ENCODE results near the gene WFDC2. TPM values are rescaled to one million over a fixed set of nuclear protein-coding genes. Genes with fewer than 3 reads are reported as not detected.

WFDC2 gene
- not detected for total RNA-seq

- H3K9me3 ChIP-seq (ENCODE audit: control insufficient read depth in 3 of 3, low read length in 3 of 3): no peaks in the 10 kb centered on the region
- peaks cover 40 to 45% (median 45%) of the 10 kb centered on the region in 3 donors for H3K27me3 ChIP-seq (ENCODE audit: control insufficient read depth in 3 of 3, insufficient read depth in 3 of 3, low read length in 3 of 3)
- no peak within 1 kb of the TSS for H3K27ac ChIP-seq (ENCODE audit: low read depth, low read length)
- peak within 1 kb of the TSS in 2 of 3 donors; percentile 29 to 40 for H3K9ac ChIP-seq (ENCODE audit: low read depth in 1 of 3, low read length in 3 of 3)
- H3K4me1 ChIP-seq (ENCODE audit: control insufficient read depth in 3 of 3, insufficient read depth in 3 of 3, low read length in 3 of 3): peaks cover 12 to 16% (median 14%) of the 10 kb centered on the region in 3 donors
- no peaks in the 10 kb centered on the region for H3K36me3 ChIP-seq (ENCODE audit: control insufficient read depth in 3 of 3, insufficient read depth in 3 of 3, low read length in 3 of 3)
- H3K4me3 ChIP-seq (ENCODE audit: low read length in 3 of 3): peak within 1 kb of the TSS; percentile 43 to 60 (median 56)
Observed at GRCh38 chr20:45469336-45470261, at the start of gene WFDC2. Gene WFDC2 (plus strand): TSS chr20:45469753. CDS start chr20:45469782, 29 bp downstream.

- H3K9ac ChIP-seq (ENCODE audit: low read depth in 1 of 3, low read length in 3 of 3): peak overlapping the region in 1 of 3 donors; percentile 54
- H3K27ac ChIP-seq (ENCODE audit: low read depth, low read length): peak overlapping the region; percentile 86
- peaks cover 29 to 48% (median 31%) of the 10 kb centered on the region in 3 donors for H3K4me1 ChIP-seq (ENCODE audit: control insufficient read depth in 3 of 3, insufficient read depth in 3 of 3, low read length in 3 of 3)
Observed at GRCh38 chr20:45420125-45420524, 49.4 kb upstream of the WFDC2 start.

GRCh38 chr20:45423700-45424099, 45.9 kb upstream of the WFDC2 start:
- no peak overlapping the region for H3K4me3 ChIP-seq (ENCODE audit: low read length in 3 of 3)
- H3K36me3 ChIP-seq (ENCODE audit: control insufficient read depth in 3 of 3, insufficient read depth in 3 of 3, low read length in 3 of 3): peaks cover 43 to 57% (median 49%) of the 10 kb centered on the region in 3 donors
- H3K9ac ChIP-seq (ENCODE audit: low read depth in 1 of 3, low read length in 3 of 3): no peak overlapping the region
- peaks cover 15 to 16% (median 16%) of the 10 kb centered on the region in 3 donors for H3K4me1 ChIP-seq (ENCODE audit: control insufficient read depth in 3 of 3, insufficient read depth in 3 of 3, low read length in 3 of 3)
- no peaks in the 10 kb centered on the region for H3K9me3 ChIP-seq (ENCODE audit: control insufficient read depth in 3 of 3, low read length in 3 of 3)
- H3K27me3 ChIP-seq (ENCODE audit: control insufficient read depth in 3 of 3, insufficient read depth in 3 of 3, low read length in 3 of 3): no peaks in the 10 kb centered on the region
- no peak overlapping the region for H3K27ac ChIP-seq (ENCODE audit: low read depth, low read length)

More at GRCh38 chr20:45420125-45420524, 49.4 kb upstream of the WFDC2 start:
- Histone ChIP-seq H3K27me3 (ENCODE audit: control insufficient read depth in 3 of 3, insufficient read depth in 3 of 3, low read length in 3 of 3) (no peaks in the 10 kb centered on the region), H3K4me3 (ENCODE audit: low read length in 3 of 3) (no peak overlapping the region), H3K9me3 (ENCODE audit: control insufficient read depth in 3 of 3, low read length in 3 of 3) (no peaks in the 10 kb centered on the region), H3K36me3 (ENCODE audit: control insufficient read depth in 3 of 3, insufficient read depth in 3 of 3, low read length in 3 of 3) (peaks cover 45 to 47% (median 46%) of the 10 kb centered on the region in 3 donors)

- H3K4me3 ChIP-seq (ENCODE audit: low read length in 3 of 3): no peak overlapping the region
- H3K36me3 ChIP-seq (ENCODE audit: control insufficient read depth in 3 of 3, insufficient read depth in 3 of 3, low read length in 3 of 3): peaks cover 30 to 45% (median 32%) of the 10 kb centered on the region in 3 donors
- H3K4me1 ChIP-seq (ENCODE audit: control insufficient read depth in 3 of 3, insufficient read depth in 3 of 3, low read length in 3 of 3): peaks cover 0 to 2% (median 0%) of the 10 kb centered on the region in 3 donors
- H3K9me3 ChIP-seq (ENCODE audit: control insufficient read depth in 3 of 3, low read length in 3 of 3): no peaks in the 10 kb centered on the region
- H3K9ac ChIP-seq (ENCODE audit: low read depth in 1 of 3, low read length in 3 of 3): no peak overlapping the region
- no peak overlapping the region for H3K27ac ChIP-seq (ENCODE audit: low read depth, low read length)
- H3K27me3 ChIP-seq (ENCODE audit: control insufficient read depth in 3 of 3, insufficient read depth in 3 of 3, low read length in 3 of 3): no peaks in the 10 kb centered on the region
Observed at GRCh38 chr20:45425561-45425960, 44.0 kb upstream of the WFDC2 start.

- Histone ChIP-seq H3K4me3 (ENCODE audit: low read length in 3 of 3) (no peak overlapping the region), H3K9me3 (ENCODE audit: control insufficient read depth in 3 of 3, low read length in 3 of 3) (no peaks in the 10 kb centered on the region), H3K9ac (ENCODE audit: low read depth in 1 of 3, low read length in 3 of 3) (peak overlapping the region in 1 of 3 donors; percentile 8), H3K27ac (ENCODE audit: low read depth, low read length) (no peak overlapping the region), H3K36me3 (ENCODE audit: control insufficient read depth in 3 of 3, insufficient read depth in 3 of 3, low read length in 3 of 3) (peaks cover 21 to 36% (median 23%) of the 10 kb centered on the region in 3 donors), H3K4me1 (ENCODE audit: control insufficient read depth in 3 of 3, insufficient read depth in 3 of 3, low read length in 3 of 3) (peaks cover 0 to 2% (median 0%) of the 10 kb centered on the region in 3 donors), H3K27me3 (ENCODE audit: control insufficient read depth in 3 of 3, insufficient read depth in 3 of 3, low read length in 3 of 3) (no peaks in the 10 kb centered on the region)
Observed at GRCh38 chr20:45426320-45427016, 43.1 kb upstream of the WFDC2 start.

- no peak overlapping the region for H3K4me3 ChIP-seq (ENCODE audit: low read length in 3 of 3)
- H3K27ac ChIP-seq (ENCODE audit: low read depth, low read length): no peak overlapping the region
- peaks cover 0 to 2% (median 0%) of the 10 kb centered on the region in 3 donors for H3K4me1 ChIP-seq (ENCODE audit: control insufficient read depth in 3 of 3, insufficient read depth in 3 of 3, low read length in 3 of 3)
- no peaks in the 10 kb centered on the region for H3K27me3 ChIP-seq (ENCODE audit: control insufficient read depth in 3 of 3, insufficient read depth in 3 of 3, low read length in 3 of 3)
- H3K9ac ChIP-seq (ENCODE audit: low read depth in 1 of 3, low read length in 3 of 3): no peak overlapping the region
- no peaks in the 10 kb centered on the region for H3K9me3 ChIP-seq (ENCODE audit: control insufficient read depth in 3 of 3, low read length in 3 of 3)
- peaks cover 13 to 31% (median 14%) of the 10 kb centered on the region in 3 donors for H3K36me3 ChIP-seq (ENCODE audit: control insufficient read depth in 3 of 3, insufficient read depth in 3 of 3, low read length in 3 of 3)
Observed at GRCh38 chr20:45427236-45428149, 42.1 kb upstream of the WFDC2 start.

GRCh38 chr20:45429618-45430017, 39.9 kb upstream of the WFDC2 start:
- Histone ChIP-seq H3K9ac (ENCODE audit: low read depth in 1 of 3, low read length in 3 of 3) (no peak overlapping the region), H3K4me1 (ENCODE audit: control insufficient read depth in 3 of 3, insufficient read depth in 3 of 3, low read length in 3 of 3) (peaks cover 2 to 8% (median 3%) of the 10 kb centered on the region in 3 donors), H3K4me3 (ENCODE audit: low read length in 3 of 3) (no peak overlapping the region), H3K27ac (ENCODE audit: low read depth, low read length) (no peak overlapping the region), H3K9me3 (ENCODE audit: control insufficient read depth in 3 of 3, low read length in 3 of 3) (no peaks in the 10 kb centered on the region), H3K36me3 (ENCODE audit: control insufficient read depth in 3 of 3, insufficient read depth in 3 of 3, low read length in 3 of 3) (peaks cover 4 to 16% (median 5%) of the 10 kb centered on the region in 3 donors), H3K27me3 (ENCODE audit: control insufficient read depth in 3 of 3, insufficient read depth in 3 of 3, low read length in 3 of 3) (no peaks in the 10 kb centered on the region)

GRCh38 chr20:45432294-45432693, 37.3 kb upstream of the WFDC2 start:
- Histone ChIP-seq H3K27me3 (ENCODE audit: control insufficient read depth in 3 of 3, insufficient read depth in 3 of 3, low read length in 3 of 3) (no peaks in the 10 kb centered on the region), H3K9ac (ENCODE audit: low read depth in 1 of 3, low read length in 3 of 3) (no peak overlapping the region), H3K4me3 (ENCODE audit: low read length in 3 of 3) (no peak overlapping the region), H3K36me3 (ENCODE audit: control insufficient read depth in 3 of 3, insufficient read depth in 3 of 3, low read length in 3 of 3) (peaks cover 0 to 2% (median 0%) of the 10 kb centered on the region in 3 donors), H3K27ac (ENCODE audit: low read depth, low read length) (no peak overlapping the region), H3K9me3 (ENCODE audit: control insufficient read depth in 3 of 3, low read length in 3 of 3) (no peaks in the 10 kb centered on the region), H3K4me1 (ENCODE audit: control insufficient read depth in 3 of 3, insufficient read depth in 3 of 3, low read length in 3 of 3) (peaks cover 7 to 13% (median 9%) of the 10 kb centered on the region in 3 donors)

- Histone ChIP-seq H3K27ac (ENCODE audit: low read depth, low read length) (peak overlapping the region; percentile 44), H3K27me3 (ENCODE audit: control insufficient read depth in 3 of 3, insufficient read depth in 3 of 3, low read length in 3 of 3) (no peaks in the 10 kb centered on the region), H3K9me3 (ENCODE audit: control insufficient read depth in 3 of 3, low read length in 3 of 3) (no peaks in the 10 kb centered on the region), H3K9ac (ENCODE audit: low read depth in 1 of 3, low read length in 3 of 3) (no peak overlapping the region), H3K4me1 (ENCODE audit: control insufficient read depth in 3 of 3, insufficient read depth in 3 of 3, low read length in 3 of 3) (peaks cover 7 to 13% (median 9%) of the 10 kb centered on the region in 3 donors), H3K36me3 (ENCODE audit: control insufficient read depth in 3 of 3, insufficient read depth in 3 of 3, low read length in 3 of 3) (peaks cover 0 to 2% (median 0%) of the 10 kb centered on the region in 3 donors), H3K4me3 (ENCODE audit: low read length in 3 of 3) (no peak overlapping the region)
Observed at GRCh38 chr20:45433316-45433715, 36.2 kb upstream of the WFDC2 start.
